Stimulated activated CD4-positive, alpha-beta T cell treated with anti-CD3 and anti-CD28 coated beads, Interleukin-12 subunit alpha, Interleukin-12 subunit beta, amount 100 ng/mL, for 4 hours (primary cell): ENCODE data around the gene UNC5B.

Experiments
- DNase-seq: peaks from one replicate; pipeline ENCODE4 v3.0.0-alpha.2; 2020

The UNC5B gene

GRCh38 chr10:71302874-71303568, 90.7 kb downstream of the UNC5B start:
- DNase-seq, result no peak

GRCh38 chr10:71303569-71303907, 91.2 kb downstream of the UNC5B start:
- DNase-seq, result no peak

- DNase-seq, result no peak
Measured at GRCh38 chr10:71304914-71305313, 92.5 kb downstream of the UNC5B start.

GRCh38 chr10:71306979-71307378, 94.6 kb downstream of the UNC5B start:
- DNase-seq, result no peak

GRCh38 chr10:71307469-71308085, 95.2 kb downstream of the UNC5B start:
- no peak for DNase-seq

- no peak for DNase-seq
Measured at GRCh38 chr10:71308244-71308643, 95.9 kb downstream of the UNC5B start.

GRCh38 chr10:71308985-71309384, 96.6 kb downstream of the UNC5B start:
- no peak for DNase-seq

- no peak for DNase-seq
Measured at GRCh38 chr10:71309919-71310318, 97.5 kb downstream of the UNC5B start.

GRCh38 chr10:71312220-71312619, 99.8 kb downstream of the UNC5B start:
- DNase-seq, result no peak

GRCh38 chr10:71312811-71313789, 100.7 kb downstream of the UNC5B start:
- no peak for DNase-seq

- peak; percentile 54 for DNase-seq
Measured at GRCh38 chr10:71314028-71314693, 101.8 kb downstream of the UNC5B start.

GRCh38 chr10:71314694-71315225, 102.4 kb downstream of the UNC5B start:
- no peak for DNase-seq

- no peak for DNase-seq
Measured at GRCh38 chr10:71316056-71316785, 103.9 kb downstream of the UNC5B start.

GRCh38 chr10:71316786-71317160, 104.4 kb downstream of the UNC5B start:
- DNase-seq, result no peak

- DNase-seq, result no peak
Measured at GRCh38 chr10:71317739-71318138, 105.4 kb downstream of the UNC5B start.

GRCh38 chr10:71319042-71319799, 106.9 kb downstream of the UNC5B start, which contains the start of gene SLC29A3:
SLC29A3 (plus strand) TSS chr10:71319259; CDS start chr10:71319310, 51 bp downstream.
- DNase-seq, result peak; percentile 85

- DNase-seq, result no peak
Measured at GRCh38 chr10:71319800-71320392, 107.5 kb downstream of the UNC5B start.

GRCh38 chr10:71320592-71320991, 108.2 kb downstream of the UNC5B start:
- DNase-seq, result no peak

- no peak for DNase-seq
Measured at GRCh38 chr10:71321386-71321785, 109.0 kb downstream of the UNC5B start.

GRCh38 chr10:71323407-71323806, 111.0 kb downstream of the UNC5B start:
- DNase-seq, result no peak

GRCh38 chr10:71324743-71325142, 112.4 kb downstream of the UNC5B start:
- no peak for DNase-seq
